AG09319 (cell line): ENCODE measurements around the gene TMEM125.

ENCODE experiments used
- DNase-seq: peaks from one replicate; pipeline ENCODE4 v3.0.0-alpha.2; 2010; ENCODE audit warnings: low read depth; ENCODE audit errors: extremely low read depth
- TF ChIP-seq, protein P1 (sequence below): IDR thresholded peaks from 2 replicates; pipeline ENCODE4 v1.5.1; 2011; ENCODE audit warnings: low read depth, mild to moderate bottlenecking, inconsistent platforms, low read length, moderate library complexity

The TMEM125 gene

DNA sequence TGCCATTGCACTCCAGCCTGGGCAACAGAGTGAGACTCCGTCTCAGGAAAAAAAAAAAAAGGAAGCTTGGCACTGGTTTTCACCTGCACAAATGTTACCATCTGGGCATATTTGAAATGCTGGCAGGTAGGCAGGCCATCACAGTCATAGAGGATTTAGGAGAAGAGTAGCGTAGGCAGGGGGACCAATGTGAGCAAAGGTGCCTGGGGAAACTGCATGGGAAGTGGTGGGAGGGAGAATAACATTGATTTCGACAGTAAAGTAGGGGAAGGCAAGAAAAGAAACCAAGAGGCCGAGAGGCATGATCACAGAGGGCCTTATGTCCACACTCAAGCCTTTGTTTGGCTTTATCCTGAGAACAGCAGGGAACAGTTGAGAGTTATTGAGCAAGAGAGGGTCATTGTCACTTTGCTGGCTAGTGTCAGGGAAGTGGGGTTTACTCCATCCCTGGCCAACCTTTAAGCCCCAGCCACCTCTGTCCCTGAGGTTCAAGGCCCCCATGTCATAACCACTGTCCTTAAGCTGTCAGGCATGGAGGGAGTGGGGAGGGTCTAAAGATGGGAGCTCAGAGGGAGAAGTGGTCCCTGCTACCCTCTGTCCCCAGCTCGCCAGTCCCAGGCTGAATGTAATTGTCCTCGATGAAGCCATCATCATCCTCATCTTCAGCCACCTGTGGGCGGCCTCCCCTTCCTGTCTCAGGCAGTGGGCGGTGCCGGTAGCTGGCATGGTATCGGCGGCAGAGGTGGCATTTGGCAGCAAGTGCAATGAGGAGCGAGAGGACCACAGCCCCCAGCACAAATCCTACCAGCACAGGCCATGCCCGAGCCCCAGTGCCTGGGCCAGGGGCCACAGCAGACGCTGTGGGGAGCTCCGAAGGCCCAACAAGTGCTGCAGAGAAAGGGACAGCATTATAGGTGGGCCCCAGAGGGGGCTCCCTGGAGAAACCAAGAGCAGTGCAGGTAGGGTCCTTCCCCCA is 12.7 kb downstream of the TMEM125 start:
- no peak for DNase-seq
- TF ChIP-seq, protein P1, sequence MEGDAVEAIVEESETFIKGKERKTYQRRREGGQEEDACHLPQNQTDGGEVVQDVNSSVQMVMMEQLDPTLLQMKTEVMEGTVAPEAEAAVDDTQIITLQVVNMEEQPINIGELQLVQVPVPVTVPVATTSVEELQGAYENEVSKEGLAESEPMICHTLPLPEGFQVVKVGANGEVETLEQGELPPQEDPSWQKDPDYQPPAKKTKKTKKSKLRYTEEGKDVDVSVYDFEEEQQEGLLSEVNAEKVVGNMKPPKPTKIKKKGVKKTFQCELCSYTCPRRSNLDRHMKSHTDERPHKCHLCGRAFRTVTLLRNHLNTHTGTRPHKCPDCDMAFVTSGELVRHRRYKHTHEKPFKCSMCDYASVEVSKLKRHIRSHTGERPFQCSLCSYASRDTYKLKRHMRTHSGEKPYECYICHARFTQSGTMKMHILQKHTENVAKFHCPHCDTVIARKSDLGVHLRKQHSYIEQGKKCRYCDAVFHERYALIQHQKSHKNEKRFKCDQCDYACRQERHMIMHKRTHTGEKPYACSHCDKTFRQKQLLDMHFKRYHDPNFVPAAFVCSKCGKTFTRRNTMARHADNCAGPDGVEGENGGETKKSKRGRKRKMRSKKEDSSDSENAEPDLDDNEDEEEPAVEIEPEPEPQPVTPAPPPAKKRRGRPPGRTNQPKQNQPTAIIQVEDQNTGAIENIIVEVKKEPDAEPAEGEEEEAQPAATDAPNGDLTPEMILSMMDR = no peak

- TF ChIP-seq, protein P1 = no peak
- no peak for DNase-seq
Observed at GRCh38 chr1:43284065-43284464, 14.3 kb downstream of the TMEM125 start.

DNA sequence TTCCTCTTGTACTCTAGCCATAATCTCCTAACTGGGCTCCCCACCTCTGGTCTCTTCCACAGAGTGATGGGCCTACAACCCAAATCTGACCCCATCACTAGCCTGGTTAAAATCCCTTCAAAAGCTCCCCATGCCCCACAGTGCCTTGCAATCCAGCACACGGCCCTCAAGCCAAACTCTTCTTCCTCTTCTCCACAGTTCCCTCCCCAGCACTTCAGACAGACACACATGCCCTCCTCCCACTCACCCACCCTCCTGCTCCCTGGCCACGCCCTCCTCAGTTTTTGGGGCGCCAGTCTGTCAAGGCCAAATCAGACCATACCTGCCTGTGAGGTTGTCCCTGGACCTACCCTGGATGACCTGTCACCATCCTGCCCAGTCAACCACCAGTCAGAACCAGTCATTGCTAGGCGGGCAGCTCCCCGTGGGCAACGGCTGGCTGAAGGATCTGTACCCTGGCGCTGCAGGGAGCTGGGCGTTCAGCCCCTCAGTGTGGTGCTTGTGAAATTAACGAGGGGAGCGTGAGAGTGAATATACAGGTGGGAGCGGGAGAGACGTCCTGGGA is 14.8 kb downstream of the TMEM125 start:
- TF ChIP-seq, protein P1 = no peak
- no peak for DNase-seq

GRCh38 chr1:43285269-43285990 is 15.6 kb downstream of the TMEM125 start, which contains the start of gene C1orf210:
Gene C1orf210 (minus strand): TSS chr1:43285581. CDS start chr1:43283270, 2,311 bp downstream.
- TF ChIP-seq, protein P1 = no peak
- no peak for DNase-seq

- TF ChIP-seq, protein P1 = no peak
- no peak for DNase-seq
Observed at GRCh38 chr1:43286115-43286514, 16.3 kb downstream of the TMEM125 start.

GRCh38 chr1:43286533-43286932 is 16.8 kb downstream of the TMEM125 start:
- TF ChIP-seq, protein P1 = no peak
- no peak for DNase-seq
